ENCODE measurements around the gene GPR162.

Gene GPR162

GRCh38 chr12:6858799-6859198 is 37.2 kb downstream of the GPR162 start:
- no peak overlapping the region for H3K56ac ChIP-seq (ENCODE audit: low read length)
- H4K8ac ChIP-seq (ENCODE audit: low read depth, low read length) = no peak overlapping the region
- no peak overlapping the region for H3K18ac ChIP-seq (ENCODE audit: low read length)
- no peak overlapping the region for H2BK120ac ChIP-seq (ENCODE audit: low read depth, low read length)
- WGBS (ENCODE audit: extremely low coverage, insufficient coverage, low lambda C conversion rate) = no CpG with 5 or more reads among the region's 2 CpGs
- H3K23ac ChIP-seq (ENCODE audit: low read length) = no peak overlapping the region
- H3K27me3 ChIP-seq (ENCODE audit: insufficient read depth, low read length, poor library complexity) = no peaks in the 10 kb centered on the region
- H3K9ac ChIP-seq (ENCODE audit: low read length) = no peak overlapping the region
- H3K4me1 ChIP-seq (ENCODE audit: control insufficient read depth, low read depth, low read length) = peaks cover 3% of the 10 kb centered on the region
- peaks cover 8% of the 10 kb centered on the region for H3K79me1 ChIP-seq (ENCODE audit: low read length)
- peaks cover 10% of the 10 kb centered on the region for H3K79me2 ChIP-seq (ENCODE audit: control insufficient read depth, insufficient read depth, low read length)
- no peak overlapping the region for H2BK15ac ChIP-seq (replicated peaks; ENCODE audit: low read depth)
- H3K36me3 ChIP-seq (ENCODE audit: control insufficient read depth, insufficient read depth, low read length) = peaks cover 19% of the 10 kb centered on the region
- no peak for DNase-seq
- no peak overlapping the region for H3K27ac ChIP-seq (ENCODE audit: low read depth, low read length)
- no peak overlapping the region for H2BK5ac ChIP-seq (ENCODE audit: low read length)
- no peak overlapping the region for H3K4me2 ChIP-seq (ENCODE audit: low read length)
- no peak overlapping the region for H3K4ac ChIP-seq (ENCODE audit: low read depth, low read length)
- H2AK5ac ChIP-seq (ENCODE audit: low read length) = no peak overlapping the region
- no peak overlapping the region for H4K5ac ChIP-seq (ENCODE audit: low read length)
- H3K4me3 ChIP-seq (ENCODE audit: low read length) = no peak overlapping the region

GRCh38 chr12:6860116-6860515 is 38.5 kb downstream of the GPR162 start:
- Histone ChIP-seq H2AK5ac (ENCODE audit: low read length) (no peak overlapping the region), H3K79me1 (ENCODE audit: low read length) (peaks cover under 1% of the 10 kb centered on the region), H3K27me3 (ENCODE audit: insufficient read depth, low read length, poor library complexity) (no peaks in the 10 kb centered on the region), H3K9ac (ENCODE audit: low read length) (no peak overlapping the region), H3K18ac (ENCODE audit: low read length) (no peak overlapping the region), H2BK120ac (ENCODE audit: low read depth, low read length) (no peak overlapping the region), H3K56ac (ENCODE audit: low read length) (no peak overlapping the region), H3K36me3 (ENCODE audit: control insufficient read depth, insufficient read depth, low read length) (peaks cover 20% of the 10 kb centered on the region), H3K4me2 (ENCODE audit: low read length) (no peak overlapping the region), H3K23ac (ENCODE audit: low read length) (no peak overlapping the region), H3K4ac (ENCODE audit: low read depth, low read length) (no peak overlapping the region), H4K5ac (ENCODE audit: low read length) (no peak overlapping the region), H2BK15ac (replicated peaks; ENCODE audit: low read depth) (no peak overlapping the region), H3K4me3 (ENCODE audit: low read length) (no peak overlapping the region), H3K27ac (ENCODE audit: low read depth, low read length) (no peak overlapping the region), H3K4me1 (ENCODE audit: control insufficient read depth, low read depth, low read length) (no peaks in the 10 kb centered on the region), H4K8ac (ENCODE audit: low read depth, low read length) (no peak overlapping the region), H3K79me2 (ENCODE audit: control insufficient read depth, insufficient read depth, low read length) (peaks cover 1% of the 10 kb centered on the region), H2BK5ac (ENCODE audit: low read length) (no peak overlapping the region)
- WGBS (ENCODE audit: extremely low coverage, insufficient coverage, low lambda C conversion rate) = no CpG with 5 or more reads among the region's 9 CpGs
- no peak for DNase-seq

- Histone ChIP-seq H3K9ac (ENCODE audit: low read length) (no peak overlapping the region), H4K5ac (ENCODE audit: low read length) (no peak overlapping the region), H2BK120ac (ENCODE audit: low read depth, low read length) (no peak overlapping the region), H4K8ac (ENCODE audit: low read depth, low read length) (no peak overlapping the region), H3K4me2 (ENCODE audit: low read length) (no peak overlapping the region), H3K79me2 (ENCODE audit: control insufficient read depth, insufficient read depth, low read length) (no peaks in the 10 kb centered on the region), H3K36me3 (ENCODE audit: control insufficient read depth, insufficient read depth, low read length) (peaks cover 20% of the 10 kb centered on the region), H3K18ac (ENCODE audit: low read length) (no peak overlapping the region), H3K4ac (ENCODE audit: low read depth, low read length) (no peak overlapping the region), H2BK5ac (ENCODE audit: low read length) (no peak overlapping the region), H3K4me1 (ENCODE audit: control insufficient read depth, low read depth, low read length) (no peaks in the 10 kb centered on the region), H2AK5ac (ENCODE audit: low read length) (no peak overlapping the region), H3K4me3 (ENCODE audit: low read length) (no peak overlapping the region), H3K23ac (ENCODE audit: low read length) (no peak overlapping the region), H3K27ac (ENCODE audit: low read depth, low read length) (no peak overlapping the region), H2BK15ac (replicated peaks; ENCODE audit: low read depth) (no peak overlapping the region), H3K27me3 (ENCODE audit: insufficient read depth, low read length, poor library complexity) (no peaks in the 10 kb centered on the region), H3K79me1 (ENCODE audit: low read length) (no peaks in the 10 kb centered on the region), H3K56ac (ENCODE audit: low read length) (no peak overlapping the region)
- WGBS (ENCODE audit: extremely low coverage, insufficient coverage, low lambda C conversion rate) = no CpG with 5 or more reads among the region's 7 CpGs
- no peak for DNase-seq
These were observed 39.3 kb downstream of the GPR162 start for GRCh38 chr12:6860942-6861341.

- no CpG with 5 or more reads among the region's 9 CpGs for WGBS (ENCODE audit: extremely low coverage, insufficient coverage, low lambda C conversion rate)
These were observed 39.8 kb downstream of the GPR162 start for GRCh38 chr12:6861391-6861790.

GRCh38 chr12:6863033-6863432 is 41.4 kb downstream of the GPR162 start:
- no peak overlapping the region for H3K18ac ChIP-seq (ENCODE audit: low read length)
- H3K79me1 ChIP-seq (ENCODE audit: low read length) = peaks cover under 1% of the 10 kb centered on the region
- H2BK5ac ChIP-seq (ENCODE audit: low read length) = no peak overlapping the region
- H2BK120ac ChIP-seq (ENCODE audit: low read depth, low read length) = no peak overlapping the region
- no peak overlapping the region for H2BK15ac ChIP-seq (replicated peaks; ENCODE audit: low read depth)
- H3K79me2 ChIP-seq (ENCODE audit: control insufficient read depth, insufficient read depth, low read length) = peaks cover 6% of the 10 kb centered on the region
- no peak overlapping the region for H3K56ac ChIP-seq (ENCODE audit: low read length)
- peaks cover 18% of the 10 kb centered on the region for H3K36me3 ChIP-seq (ENCODE audit: control insufficient read depth, insufficient read depth, low read length)
- no peak overlapping the region for H3K23ac ChIP-seq (ENCODE audit: low read length)
- no peak overlapping the region for H3K4me2 ChIP-seq (ENCODE audit: low read length)
- H3K4ac ChIP-seq (ENCODE audit: low read depth, low read length) = no peak overlapping the region
- H4K8ac ChIP-seq (ENCODE audit: low read depth, low read length) = no peak overlapping the region
- no peak overlapping the region for H3K4me3 ChIP-seq (ENCODE audit: low read length)
- H2AK5ac ChIP-seq (ENCODE audit: low read length) = no peak overlapping the region
- no peak overlapping the region for H3K27ac ChIP-seq (ENCODE audit: low read depth, low read length)
- peaks cover 4% of the 10 kb centered on the region for H3K4me1 ChIP-seq (ENCODE audit: control insufficient read depth, low read depth, low read length)
- no peak for DNase-seq
- no peaks in the 10 kb centered on the region for H3K27me3 ChIP-seq (ENCODE audit: insufficient read depth, low read length, poor library complexity)
- WGBS (ENCODE audit: extremely low coverage, insufficient coverage, low lambda C conversion rate) = no CpG with 5 or more reads among the region's 11 CpGs
- H4K5ac ChIP-seq (ENCODE audit: low read length) = no peak overlapping the region
- H3K9ac ChIP-seq (ENCODE audit: low read length) = no peak overlapping the region

More at GRCh38 chr12:6861391-6861790, 39.8 kb downstream of the GPR162 start:
- no peak overlapping the region for H2BK5ac ChIP-seq (ENCODE audit: low read length)
- H3K4me3 ChIP-seq (ENCODE audit: low read length) = no peak overlapping the region
- no peak for DNase-seq
- no peak overlapping the region for H2BK15ac ChIP-seq (replicated peaks; ENCODE audit: low read depth)
- no peaks in the 10 kb centered on the region for H3K27me3 ChIP-seq (ENCODE audit: insufficient read depth, low read length, poor library complexity)
- no peak overlapping the region for H3K18ac ChIP-seq (ENCODE audit: low read length)
- no peaks in the 10 kb centered on the region for H3K4me1 ChIP-seq (ENCODE audit: control insufficient read depth, low read depth, low read length)
- H3K79me1 ChIP-seq (ENCODE audit: low read length) = no peaks in the 10 kb centered on the region
- no peak overlapping the region for H3K56ac ChIP-seq (ENCODE audit: low read length)
- no peak overlapping the region for H2BK120ac ChIP-seq (ENCODE audit: low read depth, low read length)
- H3K27ac ChIP-seq (ENCODE audit: low read depth, low read length) = no peak overlapping the region
- no peak overlapping the region for H3K4me2 ChIP-seq (ENCODE audit: low read length)
- H3K79me2 ChIP-seq (ENCODE audit: control insufficient read depth, insufficient read depth, low read length) = no peaks in the 10 kb centered on the region
- peaks cover 20% of the 10 kb centered on the region for H3K36me3 ChIP-seq (ENCODE audit: control insufficient read depth, insufficient read depth, low read length)
- no peak overlapping the region for H3K23ac ChIP-seq (ENCODE audit: low read length)
- no peak overlapping the region for H4K5ac ChIP-seq (ENCODE audit: low read length)
- no peak overlapping the region for H4K8ac ChIP-seq (ENCODE audit: low read depth, low read length)
- no peak overlapping the region for H2AK5ac ChIP-seq (ENCODE audit: low read length)
- H3K4ac ChIP-seq (ENCODE audit: low read depth, low read length) = no peak overlapping the region
- H3K9ac ChIP-seq (ENCODE audit: low read length) = no peak overlapping the region

GRCh38 chr12:6863586-6864321 is 42.1 kb downstream of the GPR162 start:
- H3K27ac ChIP-seq (ENCODE audit: low read depth, low read length) = no peak overlapping the region
- H3K36me3 ChIP-seq (ENCODE audit: control insufficient read depth, insufficient read depth, low read length) = peaks cover 17% of the 10 kb centered on the region
- H4K8ac ChIP-seq (ENCODE audit: low read depth, low read length) = no peak overlapping the region
- no peak overlapping the region for H2BK120ac ChIP-seq (ENCODE audit: low read depth, low read length)
- H4K5ac ChIP-seq (ENCODE audit: low read length) = no peak overlapping the region
- H3K4me2 ChIP-seq (ENCODE audit: low read length) = no peak overlapping the region
- H3K18ac ChIP-seq (ENCODE audit: low read length) = no peak overlapping the region
- no peak overlapping the region for H2BK15ac ChIP-seq (replicated peaks; ENCODE audit: low read depth)
- H3K9ac ChIP-seq (ENCODE audit: low read length) = no peak overlapping the region
- H3K27me3 ChIP-seq (ENCODE audit: insufficient read depth, low read length, poor library complexity) = no peaks in the 10 kb centered on the region
- H3K4me1 ChIP-seq (ENCODE audit: control insufficient read depth, low read depth, low read length) = peaks cover 4% of the 10 kb centered on the region
- H3K79me1 ChIP-seq (ENCODE audit: low read length) = peaks cover 4% of the 10 kb centered on the region
- H2AK5ac ChIP-seq (ENCODE audit: low read length) = no peak overlapping the region
- H3K4ac ChIP-seq (ENCODE audit: low read depth, low read length) = no peak overlapping the region
- H3K79me2 ChIP-seq (ENCODE audit: control insufficient read depth, insufficient read depth, low read length) = peaks cover 13% of the 10 kb centered on the region
- no peak overlapping the region for H3K23ac ChIP-seq (ENCODE audit: low read length)
- DNase-seq = no peak
- H2BK5ac ChIP-seq (ENCODE audit: low read length) = no peak overlapping the region
- no peak overlapping the region for H3K56ac ChIP-seq (ENCODE audit: low read length)
- WGBS (ENCODE audit: extremely low coverage, insufficient coverage, low lambda C conversion rate) = no CpG with 5 or more reads among the region's 16 CpGs
- H3K4me3 ChIP-seq (ENCODE audit: low read length) = no peak overlapping the region

Data from mesendoderm (in vitro differentiated cells).